ENCODE data around the gene ANKRD36C.
"Not testable (repeated sequence)": the region's sequence is repeated elsewhere in the genome, so short reads cannot be mapped to it uniquely, and the experiment has no call there.

DNA sequence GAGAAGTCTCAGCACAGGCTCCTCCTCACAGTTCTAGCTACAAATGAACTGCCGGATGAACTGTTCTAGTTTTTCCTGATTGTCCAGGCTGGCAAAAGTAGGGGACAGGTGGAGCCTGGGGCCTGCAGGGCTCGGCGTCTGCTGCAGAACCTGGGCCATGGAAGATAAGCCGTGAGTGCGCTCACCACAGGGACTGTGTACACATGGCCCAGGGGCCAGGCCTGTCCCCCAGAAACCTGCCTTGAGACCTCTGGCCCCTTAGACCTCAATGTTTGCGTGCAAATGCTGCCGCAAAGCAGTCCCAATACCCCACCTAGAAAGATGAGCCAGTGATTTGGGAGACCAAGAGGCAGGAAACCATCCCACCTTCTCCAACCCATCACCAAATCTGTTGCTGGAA is 30.5 kb upstream of the ANKRD36C start:
- TF ChIP-seq, protein P1, sequence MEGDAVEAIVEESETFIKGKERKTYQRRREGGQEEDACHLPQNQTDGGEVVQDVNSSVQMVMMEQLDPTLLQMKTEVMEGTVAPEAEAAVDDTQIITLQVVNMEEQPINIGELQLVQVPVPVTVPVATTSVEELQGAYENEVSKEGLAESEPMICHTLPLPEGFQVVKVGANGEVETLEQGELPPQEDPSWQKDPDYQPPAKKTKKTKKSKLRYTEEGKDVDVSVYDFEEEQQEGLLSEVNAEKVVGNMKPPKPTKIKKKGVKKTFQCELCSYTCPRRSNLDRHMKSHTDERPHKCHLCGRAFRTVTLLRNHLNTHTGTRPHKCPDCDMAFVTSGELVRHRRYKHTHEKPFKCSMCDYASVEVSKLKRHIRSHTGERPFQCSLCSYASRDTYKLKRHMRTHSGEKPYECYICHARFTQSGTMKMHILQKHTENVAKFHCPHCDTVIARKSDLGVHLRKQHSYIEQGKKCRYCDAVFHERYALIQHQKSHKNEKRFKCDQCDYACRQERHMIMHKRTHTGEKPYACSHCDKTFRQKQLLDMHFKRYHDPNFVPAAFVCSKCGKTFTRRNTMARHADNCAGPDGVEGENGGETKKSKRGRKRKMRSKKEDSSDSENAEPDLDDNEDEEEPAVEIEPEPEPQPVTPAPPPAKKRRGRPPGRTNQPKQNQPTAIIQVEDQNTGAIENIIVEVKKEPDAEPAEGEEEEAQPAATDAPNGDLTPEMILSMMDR (IDR thresholded peaks at IDR 0.05): not testable (repeated sequence)
- TF ChIP-seq EZH2 (IDR thresholded peaks at IDR 0.05; ENCODE audit: borderline replicate concordance, insufficient read depth, low read depth, low read length, poor library complexity, severe bottlenecking): not testable (repeated sequence)
